PFSK-1 (cell line): ENCODE measurements around the gene CACNA2D2.

Experiments used
- FOXP2 ChIP-seq: optimal IDR thresholded peaks from 2 replicates; pipeline ENCODE3; 2011; ENCODE audit warnings: borderline replicate concordance, control low read depth, inconsistent platforms; ENCODE audit not compliant: insufficient read depth; ENCODE audit errors: extremely low read length, extremely low read depth
- POLR2AphosphoS5 ChIP-seq: IDR thresholded peaks from 2 replicates; pipeline ENCODE4 v1.6.1; 2012; ENCODE audit warnings: low read depth, mild to moderate bottlenecking, control low read depth, low read length, moderate library complexity
- SIN3A ChIP-seq: IDR thresholded peaks from 2 replicates; pipeline ENCODE4 v1.6.1; 2012; ENCODE audit warnings: mild to moderate bottlenecking, low read length, moderate library complexity, borderline replicate concordance; ENCODE audit not compliant: insufficient read depth
- TAF1 ChIP-seq: IDR thresholded peaks from 2 replicates; pipeline ENCODE4 v1.6.1; 2012; ENCODE audit warnings: low read length, control low read depth, borderline replicate concordance; ENCODE audit not compliant: insufficient read depth
- TF ChIP-seq, protein P1 (sequence below), 2 experiments: IDR thresholded peaks; 2 replicates each; pipeline versions ENCODE4 v1.6.1 to v1.8.0; 2011 to 2012; ENCODE audit warnings: low read depth in 2 of 2, low read length in 2 of 2, control low read depth in 1 of 2, inconsistent platforms in 1 of 2, mild to moderate bottlenecking in 1 of 2, moderate library complexity in 1 of 2; ENCODE audit not compliant: insufficient read depth in 1 of 2

GRCh38 chr3:50478051-50478450 is 25.4 kb downstream of the CACNA2D2 start:
- no peak for TF ChIP-seq POLR2AphosphoS5
- TF ChIP-seq, protein P1, sequence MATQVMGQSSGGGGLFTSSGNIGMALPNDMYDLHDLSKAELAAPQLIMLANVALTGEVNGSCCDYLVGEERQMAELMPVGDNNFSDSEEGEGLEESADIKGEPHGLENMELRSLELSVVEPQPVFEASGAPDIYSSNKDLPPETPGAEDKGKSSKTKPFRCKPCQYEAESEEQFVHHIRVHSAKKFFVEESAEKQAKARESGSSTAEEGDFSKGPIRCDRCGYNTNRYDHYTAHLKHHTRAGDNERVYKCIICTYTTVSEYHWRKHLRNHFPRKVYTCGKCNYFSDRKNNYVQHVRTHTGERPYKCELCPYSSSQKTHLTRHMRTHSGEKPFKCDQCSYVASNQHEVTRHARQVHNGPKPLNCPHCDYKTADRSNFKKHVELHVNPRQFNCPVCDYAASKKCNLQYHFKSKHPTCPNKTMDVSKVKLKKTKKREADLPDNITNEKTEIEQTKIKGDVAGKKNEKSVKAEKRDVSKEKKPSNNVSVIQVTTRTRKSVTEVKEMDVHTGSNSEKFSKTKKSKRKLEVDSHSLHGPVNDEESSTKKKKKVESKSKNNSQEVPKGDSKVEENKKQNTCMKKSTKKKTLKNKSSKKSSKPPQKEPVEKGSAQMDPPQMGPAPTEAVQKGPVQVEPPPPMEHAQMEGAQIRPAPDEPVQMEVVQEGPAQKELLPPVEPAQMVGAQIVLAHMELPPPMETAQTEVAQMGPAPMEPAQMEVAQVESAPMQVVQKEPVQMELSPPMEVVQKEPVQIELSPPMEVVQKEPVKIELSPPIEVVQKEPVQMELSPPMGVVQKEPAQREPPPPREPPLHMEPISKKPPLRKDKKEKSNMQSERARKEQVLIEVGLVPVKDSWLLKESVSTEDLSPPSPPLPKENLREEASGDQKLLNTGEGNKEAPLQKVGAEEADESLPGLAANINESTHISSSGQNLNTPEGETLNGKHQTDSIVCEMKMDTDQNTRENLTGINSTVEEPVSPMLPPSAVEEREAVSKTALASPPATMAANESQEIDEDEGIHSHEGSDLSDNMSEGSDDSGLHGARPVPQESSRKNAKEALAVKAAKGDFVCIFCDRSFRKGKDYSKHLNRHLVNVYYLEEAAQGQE (IDR thresholded peaks at IDR 0.05; ENCODE audit: insufficient read depth in 1 of 2, low read depth in 2 of 2, low read length in 2 of 2), result no peak
- no peak for TF ChIP-seq SIN3A
- TF ChIP-seq TAF1, result no peak
- no peak for TF ChIP-seq FOXP2
